ENCODE measurements around the gene LRRC17.
"Not testable (repeated sequence)": the region's sequence is repeated elsewhere in the genome, so short reads cannot be mapped to it uniquely, and the experiment has no call there.

LRRC17 gene

DNA sequence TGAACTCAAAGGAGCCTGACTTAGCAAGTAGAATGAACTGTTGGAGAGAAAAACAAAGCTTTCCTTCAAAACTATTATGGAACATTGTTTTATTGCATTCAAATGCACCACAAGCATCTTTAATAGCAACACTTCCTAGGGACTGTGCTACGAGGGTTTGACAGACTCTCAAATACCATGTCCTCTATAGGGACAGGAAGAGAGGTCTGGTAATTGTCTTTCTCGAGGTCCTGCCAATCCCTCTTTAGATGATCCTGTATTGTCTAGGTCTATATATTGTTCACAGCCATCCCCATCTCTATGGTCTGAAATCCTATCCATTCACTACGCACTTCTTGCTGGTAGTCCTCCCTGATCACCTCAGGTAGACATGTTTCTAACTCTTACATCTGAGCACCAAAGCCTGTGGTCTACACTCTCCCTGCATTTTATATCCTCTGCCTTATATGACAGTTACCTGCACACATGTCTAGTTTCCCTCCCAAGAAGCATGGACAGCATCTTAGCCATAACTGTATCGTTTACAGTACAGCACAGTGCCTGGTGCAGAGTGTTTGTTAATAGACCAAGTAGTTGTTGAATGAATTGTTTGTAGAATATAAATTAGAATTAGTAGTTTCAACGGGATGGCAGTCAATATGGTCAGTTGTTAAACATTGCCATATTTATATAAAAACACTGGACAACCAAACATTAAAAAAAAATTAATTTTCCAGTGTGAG, 21.7 kb upstream of the LRRC17 start:
- Mint-ChIP-seq H3K27ac (no peak overlapping the region), H3K36me3 (ENCODE audit: low read depth) (no peaks in the 10 kb centered on the region), H3K27me3 (no peaks in the 10 kb centered on the region), H3K4me3 (no peak overlapping the region), H3K9me3 (no peaks in the 10 kb centered on the region), H3K4me1 (ENCODE audit: low read depth) (peaks cover 3% of the 10 kb centered on the region)

GRCh38 chr7:102891693-102892261, 21.0 kb upstream of the LRRC17 start:
- Mint-ChIP-seq H3K27me3 (no peaks in the 10 kb centered on the region), H3K27ac (no peak overlapping the region), H3K36me3 (ENCODE audit: low read depth) (no peaks in the 10 kb centered on the region), H3K4me1 (ENCODE audit: low read depth) (peaks cover 3% of the 10 kb centered on the region), H3K9me3 (no peaks in the 10 kb centered on the region), H3K4me3 (no peak overlapping the region)

DNA sequence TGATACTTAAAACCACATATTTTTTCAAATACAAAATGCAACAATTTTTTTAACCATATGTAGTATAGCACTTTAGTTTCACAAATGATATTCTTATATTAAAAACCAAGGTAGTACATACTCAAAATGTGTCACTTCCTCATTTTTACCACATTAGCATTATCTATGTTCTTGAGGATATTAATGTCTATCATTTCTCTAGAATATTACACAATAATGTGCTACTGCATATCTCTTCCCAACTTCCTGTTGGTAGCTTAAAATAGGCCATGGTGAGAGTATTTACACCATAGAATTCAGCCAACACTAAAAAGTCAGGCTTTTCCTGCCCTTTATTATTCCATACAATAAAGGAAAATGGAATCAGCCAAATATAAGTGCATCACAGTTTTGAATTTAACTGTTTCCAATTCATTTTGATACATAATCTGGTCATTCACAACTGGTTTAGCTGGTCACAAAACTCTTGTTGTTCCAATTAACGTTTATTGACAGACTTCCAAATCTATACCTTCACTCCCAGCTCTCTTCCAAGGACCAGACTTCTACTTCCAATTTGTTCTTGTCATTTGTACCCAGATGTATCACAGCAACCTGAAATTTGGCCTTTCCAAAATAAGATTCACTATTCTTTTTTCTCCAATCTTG, 20.0 kb upstream of the LRRC17 start:
- no peaks in the 10 kb centered on the region for H3K9me3 Mint-ChIP-seq
- no peaks in the 10 kb centered on the region for H3K27me3 Mint-ChIP-seq
- H3K4me1 Mint-ChIP-seq (ENCODE audit: low read depth): peaks cover 3% of the 10 kb centered on the region
- no peaks in the 10 kb centered on the region for H3K36me3 Mint-ChIP-seq (ENCODE audit: low read depth)
- H3K4me3 Mint-ChIP-seq: no peak overlapping the region
- no peak overlapping the region for H3K27ac Mint-ChIP-seq

GRCh38 chr7:102895602-102896001, 17.2 kb upstream of the LRRC17 start:
- no peak overlapping the region for H3K4me3 Mint-ChIP-seq
- no peaks in the 10 kb centered on the region for H3K36me3 Mint-ChIP-seq (ENCODE audit: low read depth)
- no peaks in the 10 kb centered on the region for H3K9me3 Mint-ChIP-seq
- H3K27ac Mint-ChIP-seq: no peak overlapping the region
- H3K4me1 Mint-ChIP-seq (ENCODE audit: low read depth): peaks cover 3% of the 10 kb centered on the region
- H3K27me3 Mint-ChIP-seq: no peaks in the 10 kb centered on the region

- no peak overlapping the region for H3K4me3 Mint-ChIP-seq
- H3K27ac Mint-ChIP-seq: no peak overlapping the region
- H3K36me3 Mint-ChIP-seq (ENCODE audit: low read depth): no peaks in the 10 kb centered on the region
Measured at GRCh38 chr7:102896585-102896984, 16.2 kb upstream of the LRRC17 start.

GRCh38 chr7:102897211-102897631, 15.6 kb upstream of the LRRC17 start:
- Mint-ChIP-seq H3K27me3 (no peaks in the 10 kb centered on the region), H3K4me3 (no peak overlapping the region), H3K27ac (no peak overlapping the region), H3K4me1 (ENCODE audit: low read depth) (peaks cover 3% of the 10 kb centered on the region), H3K9me3 (no peaks in the 10 kb centered on the region), H3K36me3 (ENCODE audit: low read depth) (no peaks in the 10 kb centered on the region)

More at GRCh38 chr7:102896585-102896984, 16.2 kb upstream of the LRRC17 start:
- no peaks in the 10 kb centered on the region for H3K9me3 Mint-ChIP-seq
- no peaks in the 10 kb centered on the region for H3K27me3 Mint-ChIP-seq
- H3K4me1 Mint-ChIP-seq (ENCODE audit: low read depth): peaks cover 3% of the 10 kb centered on the region

DNA sequence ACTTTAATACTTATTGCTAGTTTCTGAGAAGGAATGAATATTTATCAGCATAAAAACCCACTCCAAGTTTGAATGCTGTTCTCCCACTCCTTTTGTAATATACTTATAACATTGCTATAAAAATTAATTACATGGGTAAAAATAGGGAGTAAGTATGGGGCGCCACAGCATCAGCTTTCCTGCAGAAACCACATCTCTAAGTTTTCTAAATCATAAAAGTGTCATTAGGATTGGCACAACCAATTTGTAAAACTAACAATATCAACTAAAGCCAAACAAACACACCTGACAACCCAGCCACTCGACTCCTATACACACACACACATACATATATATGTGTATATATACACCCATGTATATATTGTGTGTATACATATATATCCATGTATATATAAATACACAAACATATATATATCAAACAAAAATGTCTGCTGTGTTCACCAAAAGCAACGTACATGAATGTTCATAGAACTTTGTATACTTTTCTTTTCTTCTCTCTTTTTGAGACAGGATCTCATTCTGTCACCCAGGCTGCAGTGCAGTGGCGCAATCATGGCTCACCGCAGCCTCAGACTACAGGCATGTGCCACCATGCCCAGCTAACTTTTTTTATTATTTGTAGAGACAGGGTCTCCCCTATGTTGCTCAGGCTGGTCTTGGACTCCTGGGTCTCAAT, 14.8 kb upstream of the LRRC17 start:
- Mint-ChIP-seq H3K27ac (no peak overlapping the region), H3K4me1 (ENCODE audit: low read depth) (peaks cover 2% of the 10 kb centered on the region), H3K9me3 (no peaks in the 10 kb centered on the region), H3K36me3 (ENCODE audit: low read depth) (no peaks in the 10 kb centered on the region), H3K4me3 (no peak overlapping the region), H3K27me3 (no peaks in the 10 kb centered on the region)

- H3K36me3 Mint-ChIP-seq (ENCODE audit: low read depth): no peaks in the 10 kb centered on the region
- no peak overlapping the region for H3K27ac Mint-ChIP-seq
- no peak overlapping the region for H3K4me3 Mint-ChIP-seq
- no peaks in the 10 kb centered on the region for H3K9me3 Mint-ChIP-seq
- H3K4me1 Mint-ChIP-seq (ENCODE audit: low read depth): no peaks in the 10 kb centered on the region
- no peaks in the 10 kb centered on the region for H3K27me3 Mint-ChIP-seq
Measured at GRCh38 chr7:102898532-102898859, 14.3 kb upstream of the LRRC17 start.

DNA sequence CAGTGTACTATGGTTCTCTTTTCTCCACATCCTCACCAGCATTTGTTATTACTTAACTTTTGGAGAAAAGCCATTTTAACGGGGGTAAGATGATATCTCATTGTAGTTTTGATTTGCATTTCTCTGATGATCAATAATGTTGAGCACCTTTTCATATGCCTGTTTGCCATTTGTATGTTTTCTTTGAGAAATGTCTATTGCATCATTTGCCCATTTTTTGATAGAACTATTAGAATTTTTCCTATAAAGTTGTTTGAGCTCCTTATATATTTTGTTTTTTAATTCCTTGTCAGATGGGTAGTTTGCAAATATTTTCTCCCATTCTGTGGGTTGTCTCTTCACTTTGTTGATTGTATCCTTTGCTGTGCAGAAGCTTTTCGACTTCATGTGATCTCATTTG, 10.7 kb upstream of the LRRC17 start:
- H3K4me1 Mint-ChIP-seq (ENCODE audit: low read depth); H3K9me3 Mint-ChIP-seq; H3K27me3 Mint-ChIP-seq; H3K27ac Mint-ChIP-seq; H3K4me3 Mint-ChIP-seq: not testable (repeated sequence)
- H3K36me3 Mint-ChIP-seq (ENCODE audit: low read depth): peaks cover 10% of the 10 kb centered on the region

DNA sequence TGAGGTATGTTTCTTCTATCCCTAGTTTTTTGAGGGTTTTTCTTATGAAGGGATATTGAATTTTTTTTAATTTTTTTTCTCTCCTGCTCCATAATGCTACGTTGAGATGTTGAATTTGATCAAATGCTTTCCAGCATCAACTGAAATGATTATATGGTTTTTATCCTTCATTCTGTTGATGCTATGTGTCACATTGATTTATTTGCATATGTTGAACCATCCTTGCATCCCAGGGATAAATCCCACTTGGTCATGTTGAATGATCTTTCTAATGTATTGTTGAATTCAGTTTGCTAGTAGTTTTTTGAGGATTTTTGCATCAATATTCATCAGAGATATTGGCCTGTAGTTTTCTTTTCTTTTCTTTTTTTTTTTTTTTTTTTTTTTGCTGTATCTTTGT, 9.2 kb upstream of the LRRC17 start:
- H3K4me1 Mint-ChIP-seq (ENCODE audit: low read depth); H3K9me3 Mint-ChIP-seq; H3K27ac Mint-ChIP-seq; H3K4me3 Mint-ChIP-seq; H3K27me3 Mint-ChIP-seq: not testable (repeated sequence)
- H3K36me3 Mint-ChIP-seq (ENCODE audit: low read depth): peaks cover 21% of the 10 kb centered on the region

- peaks cover 21% of the 10 kb centered on the region for H3K36me3 Mint-ChIP-seq (ENCODE audit: low read depth)
- H3K27me3 Mint-ChIP-seq: no peaks in the 10 kb centered on the region
Measured at GRCh38 chr7:102908676-102909075, 4.1 kb upstream of the LRRC17 start.

GRCh38 chr7:102913826-102914225, 1.0 kb downstream of the LRRC17 start:
- no peaks in the 10 kb centered on the region for H3K9me3 Mint-ChIP-seq

More at GRCh38 chr7:102908676-102909075, 4.1 kb upstream of the LRRC17 start:
- Mint-ChIP-seq H3K9me3 (peaks cover 7% of the 10 kb centered on the region), H3K4me3 (no peak overlapping the region), H3K4me1 (ENCODE audit: low read depth) (no peaks in the 10 kb centered on the region), H3K27ac (no peak overlapping the region)

GRCh38 chr7:102914585-102914984, 1.8 kb downstream of the LRRC17 start:
- Mint-ChIP-seq H3K4me1 (ENCODE audit: low read depth) (no peaks in the 10 kb centered on the region), H3K36me3 (ENCODE audit: low read depth) (no peaks in the 10 kb centered on the region), H3K4me3 (no peak overlapping the region), H3K9me3 (no peaks in the 10 kb centered on the region), H3K27me3 (no peaks in the 10 kb centered on the region), H3K27ac (no peak overlapping the region)

More at GRCh38 chr7:102913826-102914225, 1.0 kb downstream of the LRRC17 start:
- no peaks in the 10 kb centered on the region for H3K27me3 Mint-ChIP-seq
- no peak overlapping the region for H3K4me3 Mint-ChIP-seq
- no peak overlapping the region for H3K27ac Mint-ChIP-seq
- H3K36me3 Mint-ChIP-seq (ENCODE audit: low read depth): no peaks in the 10 kb centered on the region
- H3K4me1 Mint-ChIP-seq (ENCODE audit: low read depth): no peaks in the 10 kb centered on the region

DNA sequence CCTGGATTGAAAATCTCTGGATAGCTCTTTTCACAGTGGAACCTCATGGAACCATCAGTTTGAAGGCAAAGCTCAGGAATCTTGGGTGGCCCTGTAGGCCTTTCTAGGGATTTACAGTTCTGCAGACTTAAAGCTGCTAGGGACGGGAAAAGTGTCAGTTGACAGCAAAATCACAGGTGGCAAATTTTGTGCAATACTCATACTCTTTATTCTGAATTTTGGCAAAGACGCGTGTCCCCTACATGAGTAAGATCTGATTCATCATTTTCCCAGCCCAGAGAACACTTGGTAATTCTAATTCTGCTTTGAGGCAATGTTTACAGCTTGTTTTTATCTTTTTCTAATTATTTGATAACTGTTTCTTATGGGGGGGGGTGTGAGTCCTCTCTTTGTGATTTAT, 3.6 kb downstream of the LRRC17 start:
- H3K4me3 Mint-ChIP-seq: no peak overlapping the region

GRCh38 chr7:102916881-102917280, 4.1 kb downstream of the LRRC17 start:
- Mint-ChIP-seq H3K4me1 (ENCODE audit: low read depth) (no peaks in the 10 kb centered on the region), H3K4me3 (no peak overlapping the region), H3K27ac (no peak overlapping the region), H3K9me3 (no peaks in the 10 kb centered on the region), H3K36me3 (ENCODE audit: low read depth) (no peaks in the 10 kb centered on the region), H3K27me3 (no peaks in the 10 kb centered on the region)

More for the DNA sequence above, 3.6 kb downstream of the LRRC17 start:
- Mint-ChIP-seq H3K27me3 (no peaks in the 10 kb centered on the region), H3K9me3 (no peaks in the 10 kb centered on the region), H3K4me1 (ENCODE audit: low read depth) (no peaks in the 10 kb centered on the region), H3K36me3 (ENCODE audit: low read depth) (no peaks in the 10 kb centered on the region), H3K27ac (no peak overlapping the region)

Data from stimulated activated naive CD8-positive, alpha-beta T cell treated with anti-CD3 and anti-CD28 coated beads, Interleukin-15, Interleukin-2, amounts not matched to agents 100 ng/mL and 50 ng/mL, for 24 hours (primary cell).